Spleen (tissue), 7 donors: ENCODE measurements around the gene PFKL.

ENCODE experiments used
- CTCF ChIP-seq, 11 experiments: fragments of 200-600 bp in 7 of 11; fragments of 450-650 bp in 4 of 11; sonication (generic) in 4 of 11; IDR thresholded peaks in 8 of 11; conservative IDR thresholded peaks in 3 of 11; 1 replicate in 7 of 11; 2 replicates in 4 of 11; pipeline versions ENCODE4 v1.4.0 to v1.8.0; 2016 to 2021; ENCODE audit warnings: antibody characterized with exemption in 11 of 11, inconsistent platforms in 4 of 11, mild to moderate bottlenecking in 1 of 11
- POLR2A ChIP-seq, 3 donors: fragments of 450-650 bp; IDR thresholded peaks; one replicate each; pipeline ENCODE4 v1.5.1; 2017; ENCODE audit warnings: antibody characterized with exemption in 3 of 3, mild to moderate bottlenecking in 1 of 3
- donor health status: DM: no; HTN: no; CAD: no; lungs with moderate emphysema.
- donor health status: DM: no; HTN: no; CAD: no.
- donor health status: DM: no; HTN: no; CAD: no.

- TF ChIP-seq CTCF (IDR thresholded peaks at IDR 0.05 in 8 of 11, conservative IDR thresholded peaks at IDR 0.05 in 3 of 11) (no peak), POLR2A (IDR thresholded peaks at IDR 0.05) (no peak)
Measured at GRCh38 chr21:44324106-44324853, 24.4 kb downstream of the PFKL start.
